GM19025 (cell line): ENCODE data around the gene EHD4.

Source experiments
- ATAC-seq: cut with Tn5 transposase; IDR thresholded peaks from one replicate; pipeline ENCODE4 v1.9.1; 2021; ENCODE audit warnings: mild to moderate bottlenecking, low read depth, moderate library complexity; ENCODE audit not compliant: unreplicated experiment

EHD4 gene

DNA sequence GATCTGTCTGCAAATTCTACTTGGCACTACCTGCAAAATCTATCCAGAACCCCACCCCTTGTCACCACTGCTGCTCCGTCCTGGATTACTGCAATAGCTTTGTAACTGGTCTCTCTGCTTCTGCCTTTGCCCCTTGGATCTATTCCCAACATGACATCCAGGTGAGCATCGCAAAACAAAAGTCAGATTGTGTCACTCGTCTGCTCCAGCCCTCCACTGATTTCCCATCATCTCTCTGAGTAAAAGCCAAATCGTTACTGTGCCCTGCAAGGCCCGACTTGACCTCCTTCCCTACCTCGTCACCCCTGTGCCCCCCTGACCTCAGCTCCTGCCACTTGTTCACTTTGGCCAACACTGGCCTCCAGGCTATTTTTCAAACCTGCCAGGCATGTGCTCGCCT is 87.9 kb downstream of the EHD4 start:
- ATAC-seq, result no peak

DNA sequence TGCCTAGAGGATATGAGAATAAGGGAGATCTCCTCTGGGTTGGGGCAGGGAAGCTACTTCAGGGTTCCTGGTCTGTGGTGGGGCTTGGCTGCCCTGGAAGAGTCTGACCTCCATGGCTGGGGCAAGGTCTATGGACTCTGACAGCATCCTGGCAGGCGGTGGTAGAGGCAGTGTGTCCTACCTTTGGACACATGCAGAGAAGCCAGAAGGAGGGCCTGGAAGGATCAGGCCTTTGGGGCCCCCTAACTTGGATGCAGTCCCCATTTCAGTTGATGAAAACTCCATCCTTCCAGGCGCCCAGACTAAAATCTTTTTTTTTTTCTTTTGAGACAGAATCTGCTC is 88.9 kb downstream of the EHD4 start:
- ATAC-seq, result no peak

DNA sequence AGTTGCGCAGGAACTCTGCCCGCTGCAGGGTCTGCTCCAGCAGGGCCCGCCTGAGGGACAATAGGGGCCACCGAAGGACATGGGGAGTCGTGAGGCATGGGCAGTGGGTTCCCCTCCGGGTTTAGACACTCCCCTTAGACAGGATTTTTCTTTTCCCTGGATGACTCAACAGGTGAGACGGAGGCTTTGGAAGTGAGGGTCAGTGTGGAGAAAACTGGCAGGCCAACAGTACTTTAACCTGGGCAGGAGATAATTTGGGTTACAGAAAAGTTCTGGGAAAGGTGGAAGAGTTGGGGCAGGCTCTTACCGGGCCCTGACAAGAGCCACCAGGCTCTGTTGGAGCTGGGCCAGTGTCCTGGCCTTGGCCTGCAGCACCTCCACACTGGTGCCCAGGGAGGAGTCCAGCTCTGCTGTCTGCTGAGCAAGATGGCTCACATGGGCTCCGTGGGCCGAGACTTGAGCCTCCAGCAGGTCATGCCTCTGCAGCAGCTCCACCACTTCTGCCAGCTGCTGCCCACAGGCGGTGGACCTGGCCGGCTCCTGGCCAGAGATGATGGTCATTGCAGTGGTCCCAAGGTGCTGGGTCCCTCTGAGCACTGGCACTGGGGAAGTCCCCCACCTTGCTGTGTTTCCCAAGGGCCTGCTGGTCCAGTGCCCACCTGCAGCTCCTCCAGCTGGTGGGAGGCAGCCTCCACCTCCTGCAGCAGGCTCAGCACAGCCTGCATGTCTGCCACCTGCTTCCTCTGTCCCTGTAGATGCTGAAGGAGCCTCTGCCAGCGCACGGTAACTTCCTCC is 89.5 kb downstream of the EHD4 start:
- no peak for ATAC-seq

DNA sequence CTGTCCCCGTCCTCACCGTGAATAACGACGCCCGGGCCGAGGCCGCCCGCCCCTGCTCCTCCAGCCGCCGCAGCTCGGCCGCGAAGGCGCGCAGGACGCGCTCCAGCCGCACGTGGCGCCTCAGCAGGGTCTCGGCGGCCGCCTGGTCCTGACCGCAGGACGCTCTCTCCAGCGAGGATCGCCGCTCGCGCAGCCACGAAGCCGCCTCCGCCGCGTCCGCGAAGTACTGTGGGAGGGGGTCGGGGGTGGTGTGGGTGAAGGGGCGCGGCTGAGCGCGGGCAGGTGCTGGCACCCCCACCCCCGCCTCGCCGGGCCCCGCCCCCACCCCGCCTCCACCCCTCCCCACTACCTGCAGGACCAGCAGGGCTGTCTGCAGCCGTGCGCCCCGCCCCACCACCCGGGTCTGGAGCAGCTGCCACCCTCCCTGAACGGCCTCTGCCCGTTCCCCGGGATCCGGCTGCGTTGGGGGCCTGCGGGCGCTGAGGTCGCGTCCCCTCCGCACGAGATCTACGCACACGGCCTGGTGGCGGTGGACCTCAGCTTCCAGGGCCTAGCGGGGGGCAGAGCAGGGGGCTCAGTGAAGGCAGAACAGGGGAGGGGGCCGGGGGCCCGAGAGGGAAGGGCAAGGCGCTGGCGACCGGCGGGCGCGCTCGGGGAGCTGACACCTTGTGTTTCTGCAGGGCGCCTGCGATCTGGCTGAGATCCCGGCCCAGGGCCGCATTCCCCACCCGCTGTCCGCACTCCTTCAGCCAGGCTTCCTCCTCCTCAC is 90.3 kb downstream of the EHD4 start:
- ATAC-seq, result no peak

DNA sequence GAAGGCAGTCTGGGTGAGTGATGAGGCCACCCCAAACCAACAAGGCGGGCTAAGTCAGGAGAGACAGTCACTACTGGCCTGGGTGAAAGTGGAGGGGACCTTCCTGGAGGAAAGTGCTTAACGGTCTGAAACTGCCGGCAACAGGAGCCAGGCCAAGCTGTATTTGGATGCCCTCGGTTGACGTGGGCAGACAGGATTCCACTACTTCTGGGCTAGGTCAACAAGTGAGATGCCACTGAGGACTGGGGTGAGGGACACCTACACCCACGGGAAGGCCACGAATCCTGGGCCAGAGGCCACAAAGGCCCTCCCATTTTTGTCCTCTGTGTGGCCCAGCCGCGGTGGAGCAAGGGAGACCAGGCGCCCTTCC is 90.8 kb downstream of the EHD4 start:
- no peak for ATAC-seq

DNA sequence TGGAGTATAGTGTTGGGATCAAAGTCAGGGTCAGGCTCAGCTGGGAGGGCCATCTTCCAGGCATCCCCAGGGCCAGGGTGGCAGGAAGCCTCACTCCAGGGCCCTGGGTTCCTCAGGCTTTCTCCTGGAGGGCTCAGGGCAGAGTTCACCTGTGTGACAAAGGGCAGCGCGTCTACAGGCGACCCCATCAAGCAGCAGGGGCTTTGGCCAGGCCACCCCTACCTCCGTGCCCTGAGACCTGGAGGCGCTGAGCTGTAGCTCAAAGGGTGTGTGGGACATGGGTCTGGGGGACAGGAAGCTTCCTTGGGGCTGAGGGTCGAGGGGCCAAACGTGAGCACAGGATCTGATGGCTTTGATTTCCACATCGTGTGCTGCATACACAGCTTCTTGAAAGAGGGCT is 91.3 kb downstream of the EHD4 start:
- ATAC-seq, result no peak

DNA sequence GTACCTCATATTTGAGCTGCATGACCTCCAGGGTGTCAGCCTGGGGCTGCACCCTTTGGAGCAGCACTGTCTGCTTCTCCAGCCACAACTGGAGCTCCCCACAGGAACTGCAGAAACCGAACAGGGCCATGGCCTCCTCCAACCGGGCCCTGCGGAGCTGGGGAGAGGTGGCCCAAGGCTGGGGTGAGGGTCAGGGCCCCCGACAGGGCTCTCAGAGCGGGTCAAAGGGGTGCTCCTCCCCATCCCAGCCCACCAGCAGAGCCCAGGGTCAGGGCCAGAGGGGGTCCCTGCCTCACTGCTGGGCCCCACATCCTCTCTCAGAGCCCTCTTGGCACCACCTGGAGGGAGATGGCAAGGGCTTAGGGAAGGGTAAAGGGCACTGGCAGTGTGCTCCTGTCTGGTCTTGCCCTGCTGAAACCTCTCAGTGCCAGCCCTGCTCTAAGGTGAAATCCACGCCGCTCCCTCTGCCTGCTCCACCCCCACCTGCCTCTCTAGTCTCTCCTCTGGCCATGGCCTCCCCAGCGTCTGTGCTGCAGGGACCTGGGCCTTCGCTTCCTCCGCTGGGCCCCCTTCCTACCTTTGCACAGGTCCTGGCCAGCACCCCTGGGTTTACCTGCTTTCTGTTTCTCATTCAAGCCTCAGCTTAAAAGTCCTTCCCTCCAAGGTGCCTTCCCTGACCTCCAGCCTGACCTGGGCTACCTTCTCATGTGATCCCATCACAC is 92.0 kb downstream of the EHD4 start:
- no peak for ATAC-seq

DNA sequence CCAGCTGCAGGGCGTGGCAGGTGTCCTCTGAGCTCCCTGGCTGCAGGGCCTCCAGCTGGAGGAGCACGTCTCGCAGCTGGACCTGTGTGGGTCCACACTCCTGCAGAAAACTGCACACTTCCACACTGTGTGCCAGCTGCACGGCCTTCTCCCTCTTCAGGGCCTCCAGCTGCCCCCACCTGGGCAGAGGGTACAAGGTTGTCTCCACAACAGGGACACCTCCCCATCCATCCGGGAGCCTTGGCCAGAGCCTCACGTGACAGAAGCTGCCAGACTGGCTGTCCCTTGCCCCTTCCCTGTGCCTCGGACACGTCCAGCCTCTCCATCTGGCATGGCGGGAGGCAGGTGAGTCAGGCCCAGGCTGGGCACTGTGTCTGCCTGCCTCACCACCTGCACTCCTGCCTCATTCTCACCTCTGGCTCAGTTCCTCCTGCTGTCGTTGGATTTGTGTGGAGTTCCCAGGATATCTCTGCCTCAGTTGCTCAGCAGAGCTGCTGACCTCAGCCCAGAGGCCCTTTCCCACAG is 93.0 kb downstream of the EHD4 start:
- no peak for ATAC-seq

DNA sequence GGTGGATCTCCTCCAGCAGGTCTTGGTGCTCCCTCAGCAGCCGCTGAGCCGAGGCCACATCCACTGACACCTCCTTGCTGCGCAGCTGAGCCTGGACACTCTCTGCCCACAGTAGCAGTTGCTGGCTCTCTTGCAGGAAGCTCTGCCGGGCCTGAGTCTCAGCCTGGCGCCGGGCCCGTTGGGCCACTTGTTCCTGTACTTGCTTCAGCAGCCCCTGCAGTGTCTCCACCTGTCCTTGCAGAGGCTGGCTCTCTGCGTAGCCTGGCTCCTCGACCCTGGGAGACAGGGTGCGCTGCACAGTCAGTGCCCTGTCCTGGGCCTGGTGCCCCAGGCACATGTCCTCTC is 94.0 kb downstream of the EHD4 start:
- ATAC-seq, result no peak

DNA sequence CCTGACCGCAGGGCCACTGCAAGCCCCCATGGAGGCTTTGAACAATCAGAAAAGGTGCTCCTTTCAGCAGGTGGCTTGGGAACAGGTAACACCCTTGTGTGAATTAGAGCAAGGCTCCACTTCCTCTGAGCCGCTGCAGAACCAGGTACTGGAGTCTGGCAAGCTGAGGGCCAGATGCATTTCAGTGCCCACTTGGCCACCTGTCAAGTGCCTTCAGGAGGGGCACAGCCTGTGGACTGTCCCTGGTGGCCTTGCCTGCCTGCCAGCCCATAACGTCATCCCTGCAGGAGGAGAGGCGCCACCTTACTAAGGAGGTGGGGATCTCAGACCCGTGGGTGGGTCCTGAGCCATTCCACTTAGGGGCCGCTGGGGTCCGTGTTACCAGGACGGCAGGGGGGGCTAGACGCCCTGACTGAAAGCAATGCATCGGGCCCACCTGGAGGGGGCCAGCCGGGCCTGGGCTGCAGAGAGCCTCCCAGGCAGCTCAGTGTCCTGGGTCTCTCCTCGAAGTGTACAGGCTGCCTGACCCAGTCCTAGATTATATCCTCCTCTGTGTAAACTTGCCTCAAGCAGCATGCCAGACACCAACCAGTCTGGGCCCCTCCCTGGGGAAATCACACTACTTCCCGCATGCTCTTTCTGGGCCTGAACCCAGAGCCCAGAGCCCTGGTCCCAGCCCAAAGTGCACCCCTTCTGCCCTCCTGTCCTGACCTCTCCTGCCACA is 94.6 kb downstream of the EHD4 start:
- ATAC-seq, result no peak

DNA sequence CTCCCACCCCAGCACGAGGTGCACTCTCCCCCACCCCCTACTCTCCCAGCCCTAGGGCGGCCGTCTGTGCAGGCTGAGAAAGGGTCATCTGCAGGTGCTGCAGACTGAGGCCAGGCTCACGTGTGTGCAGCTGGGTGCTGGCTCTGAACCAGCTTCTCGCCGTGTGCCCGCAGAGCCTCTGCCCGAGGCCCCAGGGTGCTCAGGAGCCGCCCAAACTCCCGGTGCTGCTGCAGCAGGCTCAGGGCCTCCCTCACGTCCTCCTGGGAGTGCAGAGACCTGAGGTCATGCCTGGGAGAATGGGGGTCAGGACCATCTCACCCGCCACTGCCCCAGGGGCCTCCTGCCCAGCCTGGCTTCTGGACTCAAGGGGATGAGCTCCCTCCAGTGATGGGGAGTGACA is 95.7 kb downstream of the EHD4 start:
- no peak for ATAC-seq

DNA sequence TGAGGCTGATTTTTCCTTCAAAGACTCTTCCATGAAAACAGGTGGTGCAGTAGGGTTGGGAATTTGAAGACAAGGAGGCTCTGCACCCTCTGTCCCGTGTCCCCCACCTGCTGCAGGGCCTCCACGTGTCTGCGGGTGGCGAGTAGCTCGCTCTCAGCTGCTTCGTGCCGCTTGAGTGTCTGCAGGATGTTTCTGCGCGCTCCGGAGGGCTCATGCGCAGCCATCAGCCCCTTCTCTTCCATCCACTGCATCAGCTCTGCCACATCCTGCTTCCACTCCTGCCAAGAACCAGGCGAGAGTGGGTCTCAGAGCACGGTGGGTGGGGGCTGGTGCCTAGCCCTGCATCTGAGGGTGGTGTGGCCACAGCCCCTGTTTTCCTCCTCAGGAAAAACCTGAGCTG is 96.3 kb downstream of the EHD4 start:
- ATAC-seq, result no peak

DNA sequence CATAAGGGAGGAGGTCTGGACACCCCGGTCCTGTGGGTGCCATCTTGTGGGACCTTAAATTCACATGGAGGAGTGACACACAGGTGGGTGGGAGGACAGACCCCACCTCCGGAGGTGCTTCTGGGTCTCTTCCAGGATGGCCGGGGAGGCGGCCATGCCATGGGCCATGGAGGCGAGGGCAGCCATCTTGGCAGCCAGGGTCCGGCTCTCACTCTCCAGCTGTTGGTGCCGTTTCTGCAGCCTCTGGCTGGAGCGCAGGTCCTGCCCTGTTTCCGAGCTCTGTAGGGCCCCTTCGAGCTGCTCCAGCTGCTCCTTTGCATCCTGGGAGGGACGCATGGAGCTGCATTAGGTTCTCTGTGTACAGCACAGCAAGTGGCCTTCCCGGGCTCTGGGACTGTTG is 97.6 kb downstream of the EHD4 start:
- no peak for ATAC-seq

DNA sequence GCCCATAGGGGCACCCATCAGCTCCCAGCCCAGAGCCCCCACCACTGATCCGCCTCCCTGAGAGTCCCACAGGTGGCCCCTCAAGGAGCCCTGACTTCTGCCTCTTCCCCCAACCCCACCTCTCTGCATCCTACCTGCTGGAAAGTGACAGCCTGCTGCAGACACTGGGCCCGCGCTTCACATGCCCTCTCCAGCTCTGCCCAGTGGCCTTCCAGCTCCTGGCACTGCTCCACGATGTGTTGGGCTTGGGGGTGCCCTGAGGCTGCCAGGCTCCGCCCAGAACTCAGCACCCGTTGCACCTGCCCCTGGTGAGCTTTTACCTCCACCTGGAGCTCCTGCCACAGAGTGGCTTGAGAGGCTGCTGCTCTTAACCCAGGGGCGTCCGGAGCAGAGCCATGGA is 98.6 kb downstream of the EHD4 start:
- no peak for ATAC-seq

DNA sequence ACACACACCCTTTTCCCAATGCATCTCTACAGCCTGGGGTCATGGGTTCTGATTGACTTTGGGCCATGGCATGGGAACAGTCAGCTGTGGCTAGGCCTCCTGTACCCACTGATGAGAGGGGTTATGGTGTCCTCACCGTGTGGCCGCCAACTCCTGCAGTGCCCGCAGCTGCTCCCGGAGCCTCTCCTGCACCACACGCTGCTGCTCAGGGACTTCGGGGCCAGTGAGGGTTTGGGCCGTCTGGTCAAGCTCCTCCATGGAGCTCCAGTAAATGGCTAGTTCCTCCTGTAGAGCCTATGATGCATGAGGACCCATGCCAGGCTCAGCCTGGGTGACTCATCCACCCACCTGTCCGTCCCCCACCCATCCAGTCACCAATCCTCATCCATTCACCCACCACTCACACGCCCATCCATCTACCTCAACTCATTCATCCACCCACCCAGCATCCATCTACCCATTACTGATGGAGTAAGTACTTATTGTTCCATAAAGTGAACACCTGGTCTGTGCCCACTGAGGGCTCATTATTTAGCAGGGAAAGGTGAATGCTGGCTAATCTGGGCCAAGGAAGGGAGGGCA is 100.1 kb downstream of the EHD4 start:
- no peak for ATAC-seq

DNA sequence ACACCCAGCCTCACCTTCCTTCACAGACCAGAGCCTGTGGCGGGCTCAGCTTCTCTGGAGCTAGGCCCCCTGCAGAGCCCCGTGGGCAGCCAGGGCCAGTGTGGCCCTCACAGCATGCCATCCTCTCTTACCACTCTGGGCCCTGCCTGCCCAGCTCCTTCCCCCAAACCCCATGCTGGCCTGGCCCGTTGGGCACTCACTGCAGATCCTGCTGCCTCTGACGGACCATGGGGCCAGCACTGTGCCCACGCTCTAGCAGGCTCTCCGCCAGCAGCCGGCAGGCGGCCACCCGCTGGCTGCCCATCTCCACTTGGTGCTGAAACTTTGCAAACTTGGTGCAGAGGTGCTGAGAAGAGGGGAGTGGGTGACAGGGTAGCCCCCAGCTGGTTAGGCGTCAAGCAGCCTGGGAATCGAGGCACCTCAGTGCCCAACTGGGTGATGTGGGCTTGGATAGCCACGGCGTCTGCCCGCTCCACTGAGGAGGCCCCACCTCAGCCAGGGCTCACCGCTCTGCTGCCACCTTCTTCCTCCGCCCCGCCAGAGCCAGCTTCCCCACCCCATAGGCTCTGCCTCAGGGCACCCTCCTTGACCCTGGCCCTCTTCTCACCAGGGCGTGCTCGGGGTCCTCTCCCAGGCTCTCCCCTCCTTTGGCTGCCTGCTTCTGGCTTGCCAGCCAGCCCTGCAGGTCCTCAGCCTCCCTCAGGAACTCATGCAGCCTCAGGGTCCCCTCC is 101.0 kb downstream of the EHD4 start:
- ATAC-seq, result no peak

DNA sequence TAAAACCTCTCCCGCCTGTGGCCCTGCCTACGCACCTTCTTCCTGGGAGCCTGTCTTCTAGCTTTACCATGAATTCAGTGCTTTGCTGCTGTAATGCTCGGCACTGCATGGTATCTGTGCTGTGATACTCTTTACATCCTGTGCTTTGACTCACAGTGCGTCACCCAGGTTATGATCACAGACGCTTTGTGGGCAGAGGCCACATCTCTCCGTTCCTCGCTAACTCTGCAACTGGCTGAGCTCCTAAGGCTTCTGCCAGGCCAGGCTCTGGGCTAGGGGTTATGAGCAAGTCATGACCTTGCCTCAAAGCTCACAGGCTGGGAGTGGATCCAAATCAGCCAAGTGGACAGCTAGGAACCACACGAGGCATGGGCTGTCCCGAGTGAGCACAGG is 101.7 kb downstream of the EHD4 start:
- ATAC-seq, result no peak

DNA sequence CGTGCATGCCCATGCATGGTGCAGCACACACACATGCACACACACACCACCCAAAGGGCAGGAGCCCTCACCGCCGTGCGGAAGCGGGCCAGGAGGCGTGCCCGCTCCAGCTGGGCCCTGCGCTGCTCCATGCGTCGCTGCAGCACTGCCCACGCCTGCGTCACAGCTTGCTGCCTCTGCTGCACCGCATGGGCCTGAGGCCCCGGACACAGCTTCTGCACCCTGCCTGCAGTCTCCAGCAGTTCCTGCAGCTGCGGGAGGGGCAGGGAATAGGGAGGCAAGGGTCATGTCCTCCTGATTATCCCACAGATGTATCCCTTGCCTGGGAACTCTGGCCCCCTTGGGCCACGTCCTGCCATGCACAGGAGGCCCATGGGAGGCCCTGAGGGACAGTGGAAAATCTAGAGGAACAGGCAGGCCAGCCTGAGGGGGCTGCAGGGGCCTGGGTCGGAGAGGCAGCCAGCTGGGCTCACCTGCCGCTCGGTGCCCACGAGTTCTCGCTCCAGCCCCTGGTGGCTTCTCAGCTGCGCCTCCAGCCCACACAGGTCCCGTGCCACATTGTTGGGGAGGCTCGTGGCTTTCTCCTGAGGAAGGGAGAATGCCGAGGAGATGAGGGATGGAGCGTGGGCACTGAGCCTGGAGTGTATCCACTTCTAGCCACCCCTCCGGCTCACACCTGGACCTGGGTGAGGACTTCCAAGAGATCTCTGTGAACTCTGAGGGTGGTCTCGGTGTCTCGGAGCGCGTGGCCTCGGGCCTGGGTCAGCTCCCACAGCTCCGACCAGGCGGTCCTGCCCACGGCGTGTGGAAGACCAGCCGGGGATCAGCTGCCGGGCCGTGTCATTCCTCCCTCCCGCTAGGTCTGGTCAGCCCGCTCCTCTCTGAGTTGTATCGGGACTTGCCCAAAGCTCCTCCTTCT is 102.3 kb downstream of the EHD4 start:
- ATAC-seq, result no peak

DNA sequence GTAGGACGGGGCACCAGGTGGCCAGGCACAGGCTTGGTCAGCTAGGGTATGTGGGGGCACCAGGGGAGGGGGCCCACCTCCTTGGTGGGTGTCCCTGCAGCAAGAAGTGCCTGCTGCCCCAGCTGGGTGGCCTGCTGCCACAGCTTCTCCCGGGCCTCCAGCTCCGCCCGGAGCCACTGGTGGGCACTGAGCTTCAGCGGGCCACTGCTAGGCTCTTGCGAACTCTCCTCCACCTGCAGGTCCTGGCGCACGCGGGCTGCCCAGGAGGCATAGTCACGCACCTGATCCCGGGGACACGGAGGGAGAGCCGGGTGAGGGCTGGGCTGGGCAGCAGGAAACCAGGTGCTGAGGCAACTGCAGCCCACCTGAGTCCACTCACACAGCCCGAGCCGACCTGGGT is 104.0 kb downstream of the EHD4 start:
- ATAC-seq, result no peak
